ENCODE measurements around the gene UCK2.

Gene UCK2

GRCh38 chr1:165902565-165902964 lies 75.2 kb downstream of the UCK2 start:
- no peak overlapping the region for H3K9ac ChIP-seq
- H3K4me2 ChIP-seq (ENCODE audit: low read length): no peak overlapping the region
- no peaks in the 10 kb centered on the region for H3K9me3 ChIP-seq (ENCODE audit: control insufficient read depth, low read length)
- no peaks in the 10 kb centered on the region for H3K27me3 ChIP-seq (ENCODE audit: control insufficient read depth, insufficient read depth, low read length)
- no peak for TF ChIP-seq CTCF (IDR thresholded peaks at IDR 0.05)
- H3K4me3 ChIP-seq (ENCODE audit: low read depth, low read length): no peak overlapping the region
- H3K79me2 ChIP-seq: no peaks in the 10 kb centered on the region
- no peaks in the 10 kb centered on the region for H3K36me3 ChIP-seq (ENCODE audit: control insufficient read depth, insufficient read depth, low read length)
- H2AFZ ChIP-seq: no peak overlapping the region
- H3K4me1 ChIP-seq: no peaks in the 10 kb centered on the region
- no peak overlapping the region for H3K27ac ChIP-seq

GRCh38 chr1:165903672-165904071 lies 76.3 kb downstream of the UCK2 start:
- Histone ChIP-seq H3K4me3 (ENCODE audit: low read depth, low read length) (no peak overlapping the region), H3K27ac (no peak overlapping the region), H3K36me3 (ENCODE audit: control insufficient read depth, insufficient read depth, low read length) (no peaks in the 10 kb centered on the region), H3K79me2 (no peaks in the 10 kb centered on the region), H3K9ac (no peak overlapping the region), H2AFZ (no peak overlapping the region), H3K4me2 (ENCODE audit: low read length) (no peak overlapping the region), H3K27me3 (ENCODE audit: control insufficient read depth, insufficient read depth, low read length) (no peaks in the 10 kb centered on the region), H3K9me3 (ENCODE audit: control insufficient read depth, low read length) (no peaks in the 10 kb centered on the region), H3K4me1 (no peaks in the 10 kb centered on the region)
- TF ChIP-seq CTCF (IDR thresholded peaks at IDR 0.05): no peak

GRCh38 chr1:165904948-165905347 lies 77.5 kb downstream of the UCK2 start:
- no peak overlapping the region for H3K4me2 ChIP-seq (ENCODE audit: low read length)
- H3K36me3 ChIP-seq (ENCODE audit: control insufficient read depth, insufficient read depth, low read length): no peaks in the 10 kb centered on the region
- no peak overlapping the region for H3K9ac ChIP-seq
- no peak overlapping the region for H3K27ac ChIP-seq
- no peak overlapping the region for H3K4me3 ChIP-seq (ENCODE audit: low read depth, low read length)
- H2AFZ ChIP-seq: no peak overlapping the region
- H3K79me2 ChIP-seq: no peaks in the 10 kb centered on the region
- no peaks in the 10 kb centered on the region for H3K9me3 ChIP-seq (ENCODE audit: control insufficient read depth, low read length)
- TF ChIP-seq CTCF (IDR thresholded peaks at IDR 0.05): no peak
- H3K27me3 ChIP-seq (ENCODE audit: control insufficient read depth, insufficient read depth, low read length): no peaks in the 10 kb centered on the region
- H3K4me1 ChIP-seq: no peaks in the 10 kb centered on the region

- H3K27ac ChIP-seq: no peak overlapping the region
- H3K9me3 ChIP-seq (ENCODE audit: control insufficient read depth, low read length): no peaks in the 10 kb centered on the region
- H3K36me3 ChIP-seq (ENCODE audit: control insufficient read depth, insufficient read depth, low read length): no peaks in the 10 kb centered on the region
- H3K9ac ChIP-seq: no peak overlapping the region
- no peak overlapping the region for H3K4me3 ChIP-seq (ENCODE audit: low read depth, low read length)
- no peaks in the 10 kb centered on the region for H3K79me2 ChIP-seq
- H3K27me3 ChIP-seq (ENCODE audit: control insufficient read depth, insufficient read depth, low read length): no peaks in the 10 kb centered on the region
- TF ChIP-seq CTCF (IDR thresholded peaks at IDR 0.05): no peak
- H3K4me1 ChIP-seq: no peaks in the 10 kb centered on the region
- no peak overlapping the region for H3K4me2 ChIP-seq (ENCODE audit: low read length)
- no peak overlapping the region for H2AFZ ChIP-seq
Measured at GRCh38 chr1:165905853-165906252, 78.4 kb downstream of the UCK2 start.

GRCh38 chr1:165907256-165907857 lies 79.9 kb downstream of the UCK2 start:
- Histone ChIP-seq H3K79me2 (no peaks in the 10 kb centered on the region), H3K36me3 (ENCODE audit: control insufficient read depth, insufficient read depth, low read length) (no peaks in the 10 kb centered on the region), H3K4me1 (no peaks in the 10 kb centered on the region), H3K27me3 (ENCODE audit: control insufficient read depth, insufficient read depth, low read length) (no peaks in the 10 kb centered on the region), H3K27ac (no peak overlapping the region), H3K9me3 (ENCODE audit: control insufficient read depth, low read length) (no peaks in the 10 kb centered on the region), H3K4me3 (ENCODE audit: low read depth, low read length) (no peak overlapping the region), H3K9ac (no peak overlapping the region), H2AFZ (no peak overlapping the region), H3K4me2 (ENCODE audit: low read length) (no peak overlapping the region)
- no peak for TF ChIP-seq CTCF (IDR thresholded peaks at IDR 0.05)

All from parathyroid adenoma (tissue), 2 donors.